OCI-M1 (cell line): Measurements from ENCODE around the gene SPATA45.
"Not testable (repeated sequence)": the region's sequence is repeated elsewhere in the genome, so short reads cannot be mapped to it uniquely, and the experiment has no call there.

ENCODE experiments used
- DNase-seq: peaks from one replicate; lab custom pipeline; 2025; lab: John Stamatoyannopoulos, UW

The SPATA45 gene

GRCh38 chr1:212847549-212847948 lies at the start of gene SPATA45:
SPATA45 (minus strand) TSS chr1:212847649; CDS start chr1:212836149, 11,500 bp downstream.
- no peak for DNase-seq

DNA sequence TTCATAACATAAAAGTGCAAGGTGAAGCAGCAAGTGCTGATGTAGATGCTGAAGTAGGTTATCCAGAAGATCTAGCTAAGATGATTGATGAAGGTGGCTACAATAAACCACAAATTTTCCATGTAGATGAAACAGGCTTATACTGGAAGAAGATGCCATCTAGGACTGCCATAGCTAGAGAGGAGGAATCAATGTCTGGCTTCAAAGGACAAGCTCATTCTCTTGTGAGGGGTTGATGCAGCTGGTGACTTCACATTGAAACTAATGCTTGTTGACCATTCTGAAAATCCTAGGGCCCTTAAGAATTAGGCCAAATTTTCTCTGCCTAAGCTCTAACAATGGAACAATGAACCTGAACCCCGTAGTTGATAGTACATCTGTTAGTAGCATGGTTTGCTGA lies 44.7 kb upstream of the SPATA45 start:
- DNase-seq, result no peak

DNA sequence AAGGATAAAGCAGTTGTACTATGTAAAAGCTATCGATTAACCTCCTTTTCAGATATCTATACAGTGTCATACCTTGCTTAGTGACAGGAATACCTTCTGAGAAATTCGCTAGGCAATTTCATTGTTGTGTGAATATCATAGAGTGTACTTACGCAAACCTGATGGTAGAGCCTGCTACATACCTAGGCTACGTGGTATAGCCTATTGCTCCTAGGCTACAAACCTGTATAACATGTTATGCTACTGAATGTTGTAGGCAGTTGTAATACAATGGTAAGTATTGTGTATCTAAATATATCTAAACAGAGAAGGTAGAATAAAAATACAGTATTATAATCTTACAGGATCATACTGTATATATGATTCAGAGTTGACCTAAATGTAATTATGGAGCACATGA lies 37.1 kb upstream of the SPATA45 start:
- no peak for DNase-seq

- DNase-seq, result no peak
Measured at GRCh38 chr1:212879947-212880690, 32.7 kb upstream of the SPATA45 start.

DNA sequence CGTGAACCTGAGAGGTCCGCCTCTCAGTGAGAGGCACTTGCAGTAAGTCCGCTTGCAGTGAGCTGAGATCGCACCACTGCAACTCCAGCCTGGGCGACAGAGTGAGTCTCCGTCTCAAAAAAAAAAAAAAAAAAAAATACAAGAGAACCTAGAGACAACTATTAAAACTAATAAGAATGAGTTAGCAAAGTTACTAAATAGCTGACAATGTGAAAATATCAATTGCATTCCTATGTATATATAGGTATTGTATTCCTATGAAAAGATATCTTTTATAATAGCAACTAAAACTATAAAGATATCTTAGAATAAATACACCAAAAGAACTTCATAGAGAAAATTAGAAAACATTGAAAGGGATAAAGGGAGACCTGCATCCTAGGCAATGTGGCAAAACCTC lies 31.0 kb upstream of the SPATA45 start:
- no peak for DNase-seq

DNA sequence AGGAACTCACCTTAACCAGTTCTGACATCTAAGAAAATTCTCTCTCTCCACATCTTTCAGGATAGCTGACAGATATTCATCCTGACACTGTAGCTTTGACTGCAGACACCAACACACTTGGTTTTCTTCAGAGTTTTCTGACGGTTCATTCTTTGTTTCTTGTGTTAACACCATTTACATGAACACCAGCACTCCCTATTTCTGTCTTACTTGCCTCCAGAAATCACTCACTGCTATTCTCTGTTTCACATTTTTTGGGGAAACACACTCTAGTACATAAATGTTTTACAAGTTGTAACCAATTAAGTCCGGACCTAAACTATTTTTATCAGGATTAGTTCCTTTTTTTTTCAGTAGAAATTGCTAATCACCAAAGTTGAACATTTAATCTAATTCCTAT lies 26.1 kb upstream of the SPATA45 start:
- DNase-seq, result no peak

DNA sequence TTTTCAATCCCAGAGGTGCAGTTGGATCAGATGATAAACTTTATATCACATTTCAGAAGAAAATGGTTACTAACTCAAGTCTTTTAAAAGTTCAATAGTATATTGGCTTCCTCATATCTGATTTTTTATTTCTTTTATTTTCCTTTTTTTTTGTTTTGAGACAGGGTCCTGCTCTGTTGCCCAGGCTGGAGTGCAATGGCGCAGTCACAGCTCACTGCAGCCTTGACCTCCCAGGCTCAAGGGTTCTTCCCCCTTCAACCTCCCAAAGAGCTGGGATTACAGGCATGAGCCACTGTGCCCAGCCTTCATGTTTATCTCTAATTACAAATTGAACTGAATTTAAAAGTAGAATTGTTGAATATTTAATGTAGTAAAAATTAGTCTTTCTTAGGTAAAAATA lies 24.5 kb upstream of the SPATA45 start:
- no peak for DNase-seq

GRCh38 chr1:212867192-212867591 lies 19.7 kb upstream of the SPATA45 start:
- DNase-seq, result no peak

GRCh38 chr1:212864201-212864600 lies 16.8 kb upstream of the SPATA45 start:
- no peak for DNase-seq

GRCh38 chr1:212863345-212863744 lies 15.9 kb upstream of the SPATA45 start:
- not testable (repeated sequence) for DNase-seq

- DNase-seq, result no peak
Measured at GRCh38 chr1:212862111-212862690, 14.8 kb upstream of the SPATA45 start.

- peak; percentile 87 for DNase-seq
Measured at GRCh38 chr1:212860713-212861581, 13.5 kb upstream of the SPATA45 start.

DNA sequence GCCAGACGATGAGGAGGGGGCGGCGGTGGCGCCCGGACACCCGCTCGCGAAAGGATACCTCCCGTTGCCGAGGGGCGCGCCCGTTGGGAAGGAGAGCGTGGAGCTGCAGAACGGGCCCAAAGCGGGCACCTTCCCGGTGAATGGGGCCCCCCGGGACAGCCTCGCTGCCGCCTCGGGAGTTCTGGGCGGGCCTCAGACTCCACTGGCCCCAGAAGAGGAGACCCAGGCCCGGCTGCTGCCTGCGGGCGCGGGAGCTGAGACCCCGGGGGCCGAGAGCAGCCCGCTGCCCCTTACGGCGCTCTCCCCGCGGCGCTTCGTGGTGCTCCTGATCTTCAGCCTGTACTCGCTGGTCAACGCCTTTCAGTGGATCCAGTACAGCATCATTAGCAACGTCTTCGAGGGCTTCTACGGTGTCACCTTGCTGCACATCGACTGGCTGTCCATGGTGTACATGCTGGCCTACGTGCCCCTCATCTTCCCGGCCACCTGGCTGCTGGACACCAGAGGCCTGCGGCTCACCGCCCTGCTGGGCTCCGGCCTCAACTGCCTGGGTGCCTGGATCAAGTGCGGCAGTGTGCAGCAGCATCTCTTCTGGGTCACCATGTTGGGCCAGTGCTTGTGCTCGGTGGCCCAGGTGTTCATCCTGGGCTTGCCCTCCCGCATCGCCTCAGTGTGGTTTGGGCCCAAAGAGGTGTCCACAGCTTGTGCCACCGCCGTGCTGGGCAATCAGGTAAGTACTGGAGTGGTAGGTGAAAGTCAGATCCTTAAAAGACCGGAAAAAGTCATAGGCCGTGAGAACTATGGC lies 11.2 kb upstream of the SPATA45 start:
- DNase-seq, result peak; percentile 64

DNA sequence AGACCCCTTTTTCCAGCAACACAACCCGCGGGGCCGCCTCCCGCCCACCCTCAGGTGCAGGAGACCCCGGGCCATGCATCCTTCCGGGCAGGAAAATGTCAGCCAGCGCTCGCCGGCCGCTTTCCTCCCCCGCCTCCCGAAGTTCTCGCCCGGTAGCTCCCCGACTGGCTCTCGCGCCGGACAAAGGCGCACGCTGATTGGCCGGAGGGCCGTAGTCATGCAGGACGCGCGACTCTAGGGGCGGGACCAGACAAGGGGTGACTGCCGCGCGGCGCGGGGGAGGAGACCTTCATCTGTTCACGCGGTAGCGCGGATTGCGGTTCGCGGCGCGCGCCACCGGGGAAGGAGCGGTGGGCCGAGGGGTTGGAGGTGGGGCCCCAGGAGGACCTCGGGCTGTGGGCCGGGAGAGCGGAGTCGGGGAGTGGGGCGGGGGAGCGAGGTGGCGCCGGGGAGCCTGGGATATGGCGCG lies 10.6 kb upstream of the SPATA45 start, which contains the start of gene FLVCR1:
Gene FLVCR1, plus strand, starts transcription at position 284 of the 469 bp plus-strand sequence. Its CDS starts 178 bp downstream, at position 462.
- peak; percentile 98 for DNase-seq

- no peak for DNase-seq
Measured at GRCh38 chr1:212856755-212857154, 9.3 kb upstream of the SPATA45 start.

GRCh38 chr1:212853658-212854057 lies 6.2 kb upstream of the SPATA45 start:
- DNase-seq, result no peak

- DNase-seq, result no peak
Measured at GRCh38 chr1:212852105-212852688, 4.7 kb upstream of the SPATA45 start.

- not testable (repeated sequence) for DNase-seq
Measured at GRCh38 chr1:212844521-212844920, 2.9 kb downstream of the SPATA45 start.

DNA sequence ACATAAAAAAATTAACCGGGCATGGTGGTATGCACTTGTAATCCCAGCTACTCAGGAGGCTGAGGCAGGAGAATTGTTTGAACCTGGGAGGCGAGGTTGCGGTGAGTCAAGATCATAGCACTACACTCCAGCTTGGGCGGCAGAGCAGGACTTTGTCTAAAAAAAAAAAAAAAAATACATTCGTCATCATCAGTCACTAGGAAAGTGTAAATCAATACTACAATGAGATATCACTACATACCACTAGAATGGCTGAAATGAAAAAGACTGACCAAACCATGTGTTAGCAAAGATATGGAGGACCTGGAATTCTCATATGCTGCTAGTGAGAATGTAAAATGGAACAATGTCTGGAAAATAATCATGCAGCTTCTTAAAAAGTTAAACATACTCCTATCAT lies 9.3 kb downstream of the SPATA45 start:
- DNase-seq, result no peak

DNA sequence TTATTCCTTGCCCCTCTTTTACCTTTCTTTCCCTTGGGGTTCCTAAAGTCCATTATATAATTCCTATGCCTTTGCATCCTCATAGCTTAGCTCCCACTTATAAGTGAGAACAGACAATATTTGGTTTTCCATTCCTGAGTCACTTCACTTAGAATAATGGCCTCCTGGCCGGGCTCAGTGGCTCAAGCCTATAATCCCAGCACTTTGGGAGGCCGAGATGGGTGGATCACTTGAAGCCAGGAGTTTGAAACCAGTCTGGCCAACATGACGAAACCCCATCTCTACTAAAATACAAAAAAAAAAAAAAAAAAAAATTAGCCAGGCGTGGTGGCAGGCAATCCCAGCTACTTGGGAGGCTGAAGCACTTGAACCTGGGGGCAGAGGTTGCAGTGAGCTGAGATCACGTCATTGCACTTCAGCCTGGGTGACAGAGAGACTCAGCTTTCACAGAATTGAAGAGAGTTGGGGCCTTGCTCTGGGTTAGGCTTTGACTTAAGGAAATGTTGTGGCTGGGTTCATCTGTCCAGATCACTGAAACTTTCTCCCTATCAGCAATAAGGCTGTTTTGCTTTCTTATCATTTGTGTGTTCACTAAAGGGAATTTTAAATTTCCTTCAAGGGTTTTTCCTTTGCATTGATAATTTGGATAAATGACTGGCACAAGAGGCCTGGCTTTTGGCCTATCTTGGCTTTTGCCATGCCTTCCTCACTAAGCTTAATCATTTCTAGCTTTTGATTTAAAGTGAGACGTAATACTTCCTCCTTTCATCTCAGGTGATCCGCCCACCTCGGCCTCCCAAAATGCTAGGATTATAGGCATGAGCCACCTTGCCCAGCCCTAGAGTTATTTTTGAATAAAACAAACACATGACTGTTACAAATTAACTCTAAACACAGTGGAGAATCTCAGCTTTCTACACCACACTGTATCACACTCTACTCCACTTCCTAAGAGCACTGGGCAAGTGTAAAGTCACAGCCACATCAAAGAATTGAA lies 13.9 kb downstream of the SPATA45 start:
- DNase-seq, result not testable (repeated sequence)
